GM19035 (cell line): ENCODE data around the gene MAN1C1.

ENCODE experiments used
- ATAC-seq: cut with Tn5 transposase; IDR thresholded peaks from one replicate; pipeline ENCODE4 v1.9.1; 2021; ENCODE audit not compliant: unreplicated experiment

The MAN1C1 gene

GRCh38 chr1:25750923-25751605 is 134.5 kb downstream of the MAN1C1 start:
- ATAC-seq = no peak

- ATAC-seq = no peak
Observed at GRCh38 chr1:25754470-25755181, 138.0 kb downstream of the MAN1C1 start.

DNA sequence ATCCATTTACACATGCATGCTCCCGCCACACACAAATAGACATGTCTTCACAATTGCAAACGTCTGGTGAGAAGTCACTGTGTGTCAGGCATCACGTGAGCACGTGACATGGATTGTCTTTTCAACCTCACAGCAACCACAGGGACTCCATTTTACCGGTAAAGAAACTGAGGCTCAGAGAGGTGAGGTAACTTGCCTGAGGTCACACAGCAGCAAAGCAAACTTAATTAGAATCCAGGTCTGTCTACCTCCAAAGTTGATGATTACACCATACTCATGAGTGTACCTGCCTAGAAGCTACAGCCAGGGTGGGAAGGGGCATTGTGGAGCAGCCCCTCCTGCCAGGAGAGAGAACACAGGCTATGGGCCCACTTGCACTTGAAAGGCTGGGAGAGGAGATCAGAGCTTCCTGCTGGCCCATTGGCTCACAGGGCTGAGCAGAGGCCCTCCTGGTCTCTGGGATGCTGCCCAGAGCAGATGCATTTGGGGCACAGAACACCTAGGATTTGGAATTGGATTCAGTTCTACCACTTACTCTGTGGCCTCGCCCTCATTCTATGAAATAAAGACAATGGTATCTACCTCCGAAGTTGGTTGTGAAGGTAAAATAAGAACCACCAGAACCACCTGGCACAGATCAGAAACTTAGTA is 139.0 kb downstream of the MAN1C1 start:
- ATAC-seq = no peak

- no peak for ATAC-seq
Observed at GRCh38 chr1:25756215-25756614, 139.6 kb downstream of the MAN1C1 start.

GRCh38 chr1:25757151-25757845 is 140.7 kb downstream of the MAN1C1 start:
- no peak for ATAC-seq

DNA sequence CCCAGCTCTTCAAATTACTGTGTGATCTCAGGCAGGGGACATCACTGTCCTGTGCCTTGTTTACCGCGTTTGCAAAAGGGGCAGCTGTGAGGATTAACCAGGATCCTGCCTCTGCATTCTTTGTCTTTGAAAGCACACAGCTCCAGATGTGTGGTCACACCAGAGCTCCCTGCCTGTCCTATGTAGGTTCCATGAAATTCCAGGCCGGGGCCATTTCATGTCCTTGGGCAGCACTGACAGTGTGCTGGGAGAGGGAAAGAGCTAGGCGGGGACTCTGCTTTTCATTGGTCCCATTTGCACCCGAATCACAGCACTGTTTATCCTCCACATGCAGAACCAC is 141.2 kb downstream of the MAN1C1 start:
- ATAC-seq = no peak

DNA sequence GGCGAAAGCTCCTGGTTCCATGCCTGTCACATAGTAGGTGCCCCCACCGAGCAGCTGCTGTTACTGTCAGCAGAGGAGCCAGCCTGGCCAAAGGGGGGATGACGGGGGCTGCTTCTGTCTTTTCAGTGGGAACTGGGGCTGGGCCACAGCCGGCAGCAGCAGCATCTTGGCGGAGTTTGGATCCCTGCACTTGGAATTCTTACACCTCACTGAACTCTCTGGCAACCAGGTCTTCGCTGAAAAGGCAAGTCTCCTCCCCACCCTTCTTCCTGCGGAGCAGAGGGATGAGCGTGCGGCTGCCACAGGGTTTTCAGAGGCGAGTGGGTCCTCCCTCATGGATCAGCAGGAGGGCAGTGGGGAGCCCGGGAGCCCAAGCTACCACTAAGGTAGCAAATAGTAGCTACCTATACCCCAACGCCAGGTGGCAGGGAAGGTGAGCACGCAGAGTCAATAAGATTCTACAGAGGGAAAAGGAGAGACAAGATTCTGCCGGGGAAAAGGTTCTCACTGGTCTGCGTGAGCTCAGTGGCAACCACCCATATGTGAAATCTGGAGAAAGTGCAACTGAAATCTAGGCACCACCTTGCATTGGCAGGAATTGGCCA is 142.0 kb downstream of the MAN1C1 start:
- no peak for ATAC-seq

- ATAC-seq = no peak
Observed at GRCh38 chr1:25760122-25760719, 143.6 kb downstream of the MAN1C1 start.

- ATAC-seq = no peak
Observed at GRCh38 chr1:25760871-25761270, 144.3 kb downstream of the MAN1C1 start.

DNA sequence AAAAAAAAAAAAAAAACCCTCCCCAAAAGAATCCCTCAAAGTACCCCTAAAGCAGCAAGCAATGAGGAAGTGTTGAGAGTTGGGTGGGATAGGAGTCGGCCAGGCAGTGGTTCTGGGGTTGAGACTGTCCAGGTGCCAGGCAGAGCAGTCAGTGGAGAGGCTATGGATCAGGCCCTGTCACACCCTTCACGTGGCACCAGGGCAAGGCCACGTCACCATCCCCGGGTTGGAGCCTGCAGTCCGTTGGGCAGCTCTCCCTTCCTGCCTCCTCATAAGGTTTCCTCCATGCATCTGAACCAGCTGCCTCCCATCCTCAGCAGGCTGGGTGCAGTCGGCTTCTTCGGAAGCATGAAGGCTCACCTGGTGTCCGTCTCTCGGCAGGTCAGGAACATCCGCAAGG is 146.9 kb downstream of the MAN1C1 start:
- no peak for ATAC-seq

DNA sequence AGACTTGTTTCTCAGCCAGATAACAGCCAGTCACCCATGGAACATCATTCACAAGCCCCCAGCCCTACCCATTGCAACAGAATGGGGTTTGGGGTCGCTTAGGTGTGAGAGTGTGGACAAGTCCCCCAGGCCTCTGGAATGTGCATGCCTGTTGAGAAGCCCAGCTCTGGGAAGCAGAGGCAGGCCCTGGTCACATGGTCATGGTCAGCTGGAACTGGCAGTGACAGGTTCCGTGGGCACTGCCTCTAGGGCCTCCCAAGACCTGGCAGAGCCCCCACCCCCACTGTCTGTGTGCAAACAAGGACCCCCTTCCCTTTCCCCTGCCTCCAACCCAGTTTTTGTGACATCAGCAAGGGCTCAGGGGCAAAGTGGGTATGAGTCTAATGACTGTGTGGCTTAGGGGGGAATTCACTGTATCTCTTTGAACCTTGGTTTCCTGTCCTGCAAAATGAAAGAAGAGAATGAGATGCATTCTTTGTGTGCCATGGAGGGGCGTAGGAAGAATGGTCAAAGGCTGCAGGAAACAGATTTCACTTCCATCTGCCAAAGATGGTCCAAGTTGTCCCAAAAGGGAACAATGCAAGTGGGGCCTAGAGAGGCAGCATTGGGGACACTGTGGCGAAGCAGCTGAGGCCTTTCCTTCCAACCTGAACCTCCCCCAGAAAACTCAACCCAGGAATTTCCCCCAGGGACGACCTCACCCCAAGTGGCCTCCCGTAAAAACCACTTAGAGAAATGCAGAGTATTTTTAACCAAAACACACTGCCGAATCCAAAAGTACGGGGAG is 148.7 kb downstream of the MAN1C1 start:
- ATAC-seq = no peak

- ATAC-seq = no peak
Observed at GRCh38 chr1:25765923-25766589, 149.5 kb downstream of the MAN1C1 start.

- ATAC-seq = no peak
Observed at GRCh38 chr1:25766721-25767436, 150.3 kb downstream of the MAN1C1 start.

GRCh38 chr1:25767437-25767770 is 150.8 kb downstream of the MAN1C1 start:
- no peak for ATAC-seq

GRCh38 chr1:25768999-25769398 is 152.4 kb downstream of the MAN1C1 start:
- ATAC-seq = no peak

DNA sequence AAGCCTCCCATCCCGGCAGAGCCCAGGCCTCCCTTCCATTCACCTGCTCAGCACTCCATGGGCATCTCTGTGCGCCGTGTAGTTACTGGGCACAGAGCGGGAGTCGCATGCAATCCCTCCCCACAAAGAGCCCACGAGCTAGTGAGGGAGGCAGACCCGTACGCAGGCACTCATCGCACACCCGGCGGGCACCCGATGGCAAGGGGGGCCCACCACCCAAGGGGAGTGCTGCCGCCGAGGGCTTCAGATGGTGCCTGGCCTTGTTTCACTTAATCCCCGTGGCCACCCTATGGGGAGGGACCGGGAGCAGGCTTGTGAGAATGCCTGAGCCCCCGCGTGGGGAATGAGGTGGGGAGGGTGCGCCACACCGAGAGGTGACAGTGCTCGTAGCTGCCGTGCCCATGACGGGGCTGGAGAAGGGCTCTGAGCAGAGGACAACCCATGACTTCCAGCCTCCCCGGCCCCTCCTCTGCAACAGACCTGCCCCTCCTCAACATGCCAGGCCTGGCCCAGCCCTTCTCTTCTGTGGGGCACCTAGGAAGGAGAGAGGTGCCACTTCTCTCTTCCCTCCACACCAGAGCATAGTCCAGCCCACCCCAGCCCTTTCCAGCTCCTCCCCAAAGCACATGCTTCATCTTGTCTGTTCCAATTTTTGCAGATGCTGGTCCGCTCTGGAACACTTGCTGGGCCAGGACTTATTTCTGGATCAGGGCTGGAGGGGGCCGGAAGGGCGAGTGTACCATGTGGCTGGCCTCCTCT is 153.2 kb downstream of the MAN1C1 start:
- no peak for ATAC-seq

GRCh38 chr1:25770541-25771220 is 154.1 kb downstream of the MAN1C1 start:
- no peak for ATAC-seq
